Uterus (tissue), 4 donors: ENCODE results near the gene ZC3H7B. TPM values are rescaled to one million over a fixed set of nuclear protein-coding genes. Genes with fewer than 3 reads are reported as not detected.

Experiments
- DNase-seq, 2 donors: peaks; one replicate each; pipeline ENCODE4 v3.0.0-alpha.2; 2019 to 2020
- H3K27ac ChIP-seq, 2 donors: fragments of 200-600 bp; sonication (generic); 1 replicate in 1 of 2; 2 replicates in 1 of 2; pipeline ENCODE4 v1.5.1; 2016 to 2018
- H3K27me3 ChIP-seq, 2 donors: fragments of 200-600 bp; sonication (generic); one replicate each; pipeline ENCODE4 v1.5.1; 2018 to 2019; ENCODE audit warnings: control low read depth in 1 of 2
- H3K36me3 ChIP-seq, 2 donors: fragments of 200-600 bp; sonication (generic); one replicate each; pipeline ENCODE4 v1.5.1; 2019; ENCODE audit warnings: control low read depth in 1 of 2
- H3K4me1 ChIP-seq, 2 donors: fragments of 200-600 bp; sonication (generic); one replicate each; pipeline ENCODE4 v1.5.1; 2018 to 2019; ENCODE audit warnings: control low read depth in 1 of 2
- H3K4me3 ChIP-seq, 2 donors: fragments of 200-600 bp; sonication (generic); 1 replicate in 1 of 2; 2 replicates in 1 of 2; pipeline ENCODE4 v1.5.1; 2018 to 2019; ENCODE audit warnings: mild to moderate bottlenecking in 1 of 2
- H3K9me3 ChIP-seq, 2 donors: fragments of 200-600 bp; sonication (generic); one replicate each; pipeline ENCODE4 v1.5.1; 2019; ENCODE audit warnings: control low read depth in 1 of 2
- POLR2A ChIP-seq, 2 donors: fragments of 450-650 bp; IDR thresholded peaks; one replicate each; pipeline ENCODE4 v1.6.1; 2016; ENCODE audit warnings: antibody characterized with exemption in 2 of 2, mild to moderate bottlenecking in 1 of 2, moderate library complexity in 1 of 2
- intact Hi-C: fragments of 100-400 bp; cut with DNase I; formaldehyde crosslinking; loops from one replicate; pipeline ENCODE4 v1.15.1; 2023; ENCODE audit warnings: low total_unique reads
- microRNA-seq: library from miRNA; unstranded; fragments of <30 nt; microRNA quantifications from one replicate; pipeline ENCODE4, GENCODE V29; 2016; ENCODE audit warnings: borderline microRNAs expressed, borderline replicate concordance
- small RNA-seq: library from RNA; depleted of rRNA; stranded (forward); fragments of <200 nt; gene quantifications from one replicate; pipeline ENCODE3, GENCODE V24; 2016
- total RNA-seq, 4 donors: library from RNA; depleted of rRNA in 3 of 4; stranded (reverse); fragments of >200 nt in 3 of 4; gene quantifications; one replicate each; pipeline versions ENCODE4 v1.1.0 to v1.2.4, GENCODE V29; 2014 to 2023
- TF ChIP-seq, protein P1 (sequence below), 4 experiments: fragments of 200-600 bp in 2 of 4; fragments of 450-650 bp in 2 of 4; sonication (generic) in 2 of 4; IDR thresholded peaks; one replicate each; pipeline ENCODE4 v1.5.1; 2016 to 2019; ENCODE audit warnings: antibody characterized with exemption in 4 of 4, mild to moderate bottlenecking in 2 of 4, moderate library complexity in 1 of 4
- donor health status: DM: yes; HTN: yes; CAD: no.

ZC3H7B gene
- total RNA-seq, 4 donors from 2014 or later: 14.1 to 74.1 (median 28.2) TPM

- no peak for DNase-seq
- Histone ChIP-seq H3K27ac (no peak overlapping the region), H3K9me3 (no peaks in the 10 kb centered on the region), H3K4me1 (peaks cover 10 to 11% of the 10 kb centered on the region in 2 donors), H3K27me3 (no peaks in the 10 kb centered on the region), H3K36me3 (no peaks in the 10 kb centered on the region), H3K4me3 (no peak overlapping the region)
- intact Hi-C loops: no loop called here
- TF ChIP-seq POLR2A (IDR thresholded peaks at IDR 0.05): no peak
- TF ChIP-seq, protein P1, sequence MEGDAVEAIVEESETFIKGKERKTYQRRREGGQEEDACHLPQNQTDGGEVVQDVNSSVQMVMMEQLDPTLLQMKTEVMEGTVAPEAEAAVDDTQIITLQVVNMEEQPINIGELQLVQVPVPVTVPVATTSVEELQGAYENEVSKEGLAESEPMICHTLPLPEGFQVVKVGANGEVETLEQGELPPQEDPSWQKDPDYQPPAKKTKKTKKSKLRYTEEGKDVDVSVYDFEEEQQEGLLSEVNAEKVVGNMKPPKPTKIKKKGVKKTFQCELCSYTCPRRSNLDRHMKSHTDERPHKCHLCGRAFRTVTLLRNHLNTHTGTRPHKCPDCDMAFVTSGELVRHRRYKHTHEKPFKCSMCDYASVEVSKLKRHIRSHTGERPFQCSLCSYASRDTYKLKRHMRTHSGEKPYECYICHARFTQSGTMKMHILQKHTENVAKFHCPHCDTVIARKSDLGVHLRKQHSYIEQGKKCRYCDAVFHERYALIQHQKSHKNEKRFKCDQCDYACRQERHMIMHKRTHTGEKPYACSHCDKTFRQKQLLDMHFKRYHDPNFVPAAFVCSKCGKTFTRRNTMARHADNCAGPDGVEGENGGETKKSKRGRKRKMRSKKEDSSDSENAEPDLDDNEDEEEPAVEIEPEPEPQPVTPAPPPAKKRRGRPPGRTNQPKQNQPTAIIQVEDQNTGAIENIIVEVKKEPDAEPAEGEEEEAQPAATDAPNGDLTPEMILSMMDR (IDR thresholded peaks at IDR 0.05): no peak
These were observed 104.3 kb downstream of the ZC3H7B start for GRCh38 chr22:41405588-41405987.

DNA sequence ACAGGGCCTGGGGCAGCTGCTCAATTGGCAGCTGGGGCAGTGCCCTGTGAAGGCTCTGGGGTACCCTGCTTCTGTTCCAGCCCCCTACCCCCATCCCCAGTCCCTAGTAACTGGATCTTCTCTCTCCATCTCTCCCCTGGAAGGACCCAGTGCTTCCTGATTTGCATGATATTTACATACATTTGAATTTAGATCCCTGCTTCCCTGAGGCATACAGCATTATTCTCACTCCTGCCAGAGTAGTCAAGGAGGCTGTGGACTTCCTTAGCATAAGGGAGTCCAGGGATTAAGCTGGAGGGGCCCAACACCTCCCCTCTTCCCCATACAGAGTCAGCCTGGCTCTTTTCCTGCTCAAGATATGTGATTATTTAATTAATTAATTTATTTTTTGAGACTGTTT, 105.1 kb downstream of the ZC3H7B start:
- intact Hi-C loops: no loop called here
- no peak for DNase-seq
- H3K9me3 ChIP-seq: no peaks in the 10 kb centered on the region
- H3K4me1 ChIP-seq: peaks cover 18% of the 10 kb centered on the region in 2 donors
- TF ChIP-seq, protein P1 (IDR thresholded peaks at IDR 0.05): no peak
- no peak for TF ChIP-seq POLR2A (IDR thresholded peaks at IDR 0.05)
- no peak overlapping the region for H3K4me3 ChIP-seq
- no peaks in the 10 kb centered on the region for H3K36me3 ChIP-seq
- H3K27ac ChIP-seq: no peak overlapping the region
- no peaks in the 10 kb centered on the region for H3K27me3 ChIP-seq

DNA sequence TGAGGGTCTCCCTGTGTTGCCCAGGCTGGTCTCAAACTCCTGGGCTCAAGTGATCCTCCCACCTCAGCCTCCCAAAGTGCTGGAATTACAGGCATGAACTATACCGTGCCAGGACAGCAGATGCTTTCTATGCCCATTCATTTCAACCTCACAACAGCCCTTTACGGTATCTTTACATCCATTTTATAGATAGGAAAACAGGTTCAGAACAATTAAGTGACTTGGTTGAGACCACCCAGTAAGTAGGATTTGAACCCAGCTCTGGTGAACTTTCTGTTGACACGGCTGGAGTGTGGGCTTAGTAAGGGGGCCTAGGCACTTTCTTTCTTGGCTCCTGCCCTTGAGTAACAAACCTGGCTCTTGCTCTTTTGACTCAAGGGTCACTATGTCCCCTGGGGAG, 106.1 kb downstream of the ZC3H7B start:
- Histone ChIP-seq H3K27me3 (no peaks in the 10 kb centered on the region), H3K27ac (no peak overlapping the region), H3K4me1 (peaks cover 12 to 24% of the 10 kb centered on the region in 2 donors), H3K36me3 (no peaks in the 10 kb centered on the region), H3K9me3 (no peaks in the 10 kb centered on the region), H3K4me3 (no peak overlapping the region)
- intact Hi-C loops: no loop called here
- no peak for DNase-seq
- TF ChIP-seq, protein P1 (IDR thresholded peaks at IDR 0.05): no peak
- no peak for TF ChIP-seq POLR2A (IDR thresholded peaks at IDR 0.05)

DNA sequence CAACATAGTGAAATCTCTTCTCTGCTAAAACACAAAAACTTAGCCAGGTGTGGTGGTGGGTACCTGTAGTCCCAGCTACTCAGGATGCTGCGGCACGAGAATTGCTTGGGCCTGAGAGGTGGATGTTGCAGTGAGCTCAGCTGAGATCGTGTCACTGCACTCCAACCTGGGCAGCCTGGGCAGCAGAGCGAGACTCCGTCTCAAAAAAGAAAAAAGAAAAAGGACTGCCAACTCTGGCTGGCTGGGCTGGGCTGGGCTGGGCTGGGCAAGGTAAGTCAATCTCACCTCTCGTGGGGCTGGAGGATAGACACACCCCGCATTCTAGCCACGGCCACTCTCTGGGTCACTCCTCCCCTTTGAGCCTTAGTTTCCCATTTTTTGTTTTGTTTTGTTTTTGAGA, 107.3 kb downstream of the ZC3H7B start:
- intact Hi-C loops: no loop called here
- H3K36me3 ChIP-seq: no peaks in the 10 kb centered on the region
- H3K27me3 ChIP-seq: no peaks in the 10 kb centered on the region
- DNase-seq: no peak
- peaks cover 9 to 29% of the 10 kb centered on the region in 2 donors for H3K4me1 ChIP-seq
- H3K9me3 ChIP-seq: no peaks in the 10 kb centered on the region
- TF ChIP-seq, protein P1 (IDR thresholded peaks at IDR 0.05): no peak
- no peak for TF ChIP-seq POLR2A (IDR thresholded peaks at IDR 0.05)
- H3K27ac ChIP-seq: peak overlapping the region in 1 of 2 donors; percentile 98
- H3K4me3 ChIP-seq: no peak overlapping the region

Small RNAs within 50 kb of the gene (microRNA-seq; reads per million reads assigned to microRNA genes)
- not detected for gene MIR6889

Small RNAs within 50 kb of the gene (small RNA-seq; reads per million reads assigned to genes)
- gene MIR6889 (not detected), gene RNU6-495P (not detected)

Other genes starting within 250 kb of the ZC3H7B start
- 100 to 1,000 TPM in 1 of 4 donors, 10 to 100 TPM in 3; 18.8 to 116 (median 72.5) TPM for gene EP300, start 208.9 kb upstream of the ZC3H7B start, total RNA-seq
- 10 to 100 TPM in 3 of 4 donors, 1 to 10 TPM in 1; 2.1 to 35.1 (median 22.2) TPM for gene L3MBTL2, start 96.2 kb upstream of the ZC3H7B start, total RNA-seq
- gene CHADL, start 60.6 kb upstream of the ZC3H7B start, total RNA-seq: 1 to 10 TPM in 2 of 4 donors, not detected in 2; 1.8 to 2.6 TPM
- 10 to 100 TPM; 18.7 to 38.7 (median 35.6) TPM for gene RANGAP1, start 15.3 kb upstream of the ZC3H7B start, total RNA-seq
- gene TEF, start 80.4 kb downstream of the ZC3H7B start, total RNA-seq: 10 to 100 TPM in 2 of 4 donors, 1 to 10 TPM in 2; 8.5 to 73.7 (median 15.1) TPM
- 10 to 100 TPM; 15.6 to 97.1 (median 27.8) TPM for gene TOB2, start 145.3 kb downstream of the ZC3H7B start, total RNA-seq
- 10 to 100 TPM; 38.5 to 65.1 (median 46.4) TPM for gene PHF5A, start 167.2 kb downstream of the ZC3H7B start, total RNA-seq
- 10 to 100 TPM; 21.5 to 64.4 (median 47.1) TPM for gene ACO2, start 167.6 kb downstream of the ZC3H7B start, total RNA-seq
- 10 to 100 TPM in 2 of 4 donors, 1 to 10 TPM in 2; 3.2 to 41.9 (median 16.6) TPM for gene POLR3H, start 242.9 kb downstream of the ZC3H7B start, total RNA-seq